GM23338 (cell line): Measurements from ENCODE around the gene XPO6.

Experiments
- CREB1 ChIP-seq: fragments of 250-450 bp; sonication (Bioruptor Pico); IDR thresholded peaks from 2 replicates; pipeline ENCODE4 v1.5.0; 2020; ENCODE audit warnings: low read depth, mild to moderate bottlenecking, moderate library complexity
- CTCF ChIP-seq, 2 experiments: fragments of 200-600 bp in 1 of 2; sonication (generic) in 1 of 2; conservative IDR thresholded peaks; 2 replicates each; pipeline versions ENCODE4 v1.5.1 to v1.6.1; 2016 to 2017; ENCODE audit warnings: antibody characterized with exemption in 2 of 2, low read depth in 2 of 2, mild to moderate bottlenecking in 2 of 2, moderate library complexity in 1 of 2
- EZH2 ChIP-seq: fragments of 200-600 bp; sonication (generic); IDR thresholded peaks from one replicate; pipeline ENCODE4 v1.8.0; 2017; ENCODE audit warnings: antibody characterized with exemption, mild to moderate bottlenecking, low read depth; ENCODE audit not compliant: unreplicated experiment
- EZH2phosphoT487 ChIP-seq: fragments of 200-600 bp; sonication (generic); IDR thresholded peaks from one replicate; pipeline ENCODE4 v1.8.1; 2018; ENCODE audit warnings: antibody characterized with exemption; ENCODE audit not compliant: unreplicated experiment
- JUNB ChIP-seq: IDR thresholded peaks from one replicate; pipeline ENCODE4 v1.6.1; 2016; ENCODE audit warnings: antibody characterized with exemption; ENCODE audit not compliant: unreplicated experiment
- POLR2AphosphoS5 ChIP-seq: IDR thresholded peaks from 2 replicates; pipeline ENCODE4 v1.6.1; 2016; ENCODE audit warnings: antibody characterized with exemption, low read depth
- REST ChIP-seq: IDR thresholded peaks from one replicate; pipeline ENCODE4 v1.6.1; 2018; ENCODE audit warnings: antibody characterized with exemption; ENCODE audit not compliant: unreplicated experiment
- STAT1 ChIP-seq: IDR thresholded peaks from one replicate; pipeline ENCODE4 v1.6.1; 2016; ENCODE audit warnings: antibody characterized with exemption; ENCODE audit not compliant: unreplicated experiment
- ZNF114 ChIP-seq: fragments of 250-450 bp; sonication (Bioruptor Pico); IDR thresholded peaks from 2 replicates; pipeline ENCODE4 v1.5.0; 2020; ENCODE audit warnings: mild to moderate bottlenecking, moderate library complexity
- ZNF331 ChIP-seq: fragments of 250-450 bp; sonication (Bioruptor Pico); IDR thresholded peaks from 2 replicates; pipeline ENCODE4 v1.5.0; 2020; ENCODE audit warnings: low read depth, mild to moderate bottlenecking, moderate library complexity

GRCh38 chr16:28202147-28202746 lies 9.5 kb downstream of the XPO6 start:
- TF ChIP-seq ZNF331 (CRISPR knock-in tag) (no peak), CTCF (conservative IDR thresholded peaks at IDR 0.05; ENCODE audit: low read depth in 2 of 2) (peak; percentile 49 to 50), EZH2 (no peak), CREB1 (CRISPR knock-in tag) (no peak), POLR2AphosphoS5 (no peak), REST (no peak), ZNF114 (CRISPR knock-in tag) (no peak), EZH2phosphoT487 (no peak), JUNB (no peak), STAT1 (no peak)
